Measurements from ENCODE around the gene PYGO2. TPM values are rescaled to one million over a fixed set of nuclear protein-coding genes. Genes with fewer than 3 reads are reported as not detected.

Gene PYGO2
- total RNA-seq, 2 experiments from 2014 or later, result 24.2 to 25.1 TPM

Other genes starting within 250 kb of the PYGO2 start
- under 1 TPM; 0.02 to 0.04 TPM for gene KCNN3, start 91.5 kb downstream of the PYGO2 start, total RNA-seq
- 10 to 100 TPM; 29.8 to 32.8 TPM for gene PMVK, start 25.1 kb downstream of the PYGO2 start, total RNA-seq
- gene PBXIP1, start 5.7 kb downstream of the PYGO2 start, total RNA-seq, result 10 to 100 TPM; 12.2 to 13.2 TPM
- gene SHC1, start 9.0 kb upstream of the PYGO2 start, total RNA-seq, result 10 to 100 TPM; 34.7 to 38.4 TPM
- 100 to 1,000 TPM; 156 TPM for gene CKS1B, start 12.9 kb upstream of the PYGO2 start, total RNA-seq
- 10 to 100 TPM; 54.2 to 56.1 TPM for gene FLAD1, start 21.6 kb upstream of the PYGO2 start, total RNA-seq
- gene LENEP, start 31.8 kb upstream of the PYGO2 start, total RNA-seq, result under 1 TPM in 1 of 2 experiments, not detected in 1; 0.66 TPM
- 10 to 100 TPM; 14.1 to 14.4 TPM for gene ZBTB7B, start 41.0 kb upstream of the PYGO2 start, total RNA-seq
- under 1 TPM; 0.20 to 0.31 TPM for gene DCST2, start 72.0 kb upstream of the PYGO2 start, total RNA-seq
- gene DCST1, start 72.0 kb upstream of the PYGO2 start, total RNA-seq, result not detected
- 10 to 100 TPM; 31.6 to 32.5 TPM for gene ADAM15, start 89.5 kb upstream of the PYGO2 start, total RNA-seq
- gene EFNA4, start 102.0 kb upstream of the PYGO2 start, total RNA-seq, result 1 to 10 TPM; 2.1 to 2.5 TPM
- gene EFNA3, start 117.1 kb upstream of the PYGO2 start, total RNA-seq, result 1 to 10 TPM; 4.5 to 4.6 TPM
- under 1 TPM; 0.49 to 0.74 TPM for gene EFNA1, start 166.1 kb upstream of the PYGO2 start, total RNA-seq
- 10 to 100 TPM; 50.6 to 51.3 TPM for gene SLC50A1, start 174.1 kb upstream of the PYGO2 start, total RNA-seq
- gene DPM3, start 178.7 kb upstream of the PYGO2 start, total RNA-seq, result 10 to 100 TPM; 26.8 to 29.2 TPM
- 100 to 1,000 TPM; 135 to 145 TPM for gene KRTCAP2, start 211.5 kb upstream of the PYGO2 start, total RNA-seq
- gene TRIM46, start 212.1 kb upstream of the PYGO2 start, total RNA-seq, result 1 to 10 TPM; 4.6 to 4.9 TPM
- 1 to 10 TPM; 7.4 to 9.3 TPM for gene THBS3, start 246.1 kb upstream of the PYGO2 start, total RNA-seq
- 10 to 100 TPM; 68.0 to 72.5 TPM for gene MTX1, start 246.9 kb upstream of the PYGO2 start, total RNA-seq